ENCODE measurements around the gene ST3GAL4.

- TF ChIP-seq CTCF (IDR thresholded peaks at IDR 0.05): no peak
- TF ChIP-seq POLR2AphosphoS5 (IDR thresholded peaks at IDR 0.05; ENCODE audit: insufficient read depth in 1 of 2, low read depth in 1 of 2): no peak
Measured at GRCh38 chr11:126313826-126314225, 41.7 kb upstream of the ST3GAL4 start.
